HG03460 (cell line): ENCODE data around the gene SETD5.
"Not testable (repeated sequence)": the region's sequence is repeated elsewhere in the genome, so short reads cannot be mapped to it uniquely, and the experiment has no call there.

Source experiments
- ATAC-seq: cut with Tn5 transposase; IDR thresholded peaks from one replicate; pipeline ENCODE4 v1.9.1; 2021; ENCODE audit not compliant: unreplicated experiment

The SETD5 gene

GRCh38 chr3:9448643-9449042, 51.2 kb downstream of the SETD5 start:
- ATAC-seq, result no peak

DNA sequence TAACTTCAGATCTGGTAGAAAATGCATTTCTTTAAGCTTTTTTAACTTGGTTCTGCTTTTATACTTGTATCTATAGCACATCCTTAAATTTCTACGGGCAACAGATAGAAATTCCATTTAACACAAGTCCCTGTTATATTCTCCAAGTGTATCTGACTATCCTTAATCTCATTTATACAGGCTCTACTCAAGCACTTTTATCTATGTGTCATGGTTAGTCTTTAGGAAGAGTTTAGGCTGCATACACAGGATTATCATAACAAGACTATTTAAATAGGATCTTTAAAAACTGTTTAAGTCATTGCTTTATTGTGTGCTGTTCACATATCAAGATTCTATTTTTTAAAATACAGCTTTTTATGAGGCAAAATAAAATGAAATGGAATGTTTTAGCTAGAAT, 52.7 kb downstream of the SETD5 start:
- ATAC-seq, result no peak

GRCh38 chr3:9450991-9451390, 53.6 kb downstream of the SETD5 start:
- no peak for ATAC-seq

DNA sequence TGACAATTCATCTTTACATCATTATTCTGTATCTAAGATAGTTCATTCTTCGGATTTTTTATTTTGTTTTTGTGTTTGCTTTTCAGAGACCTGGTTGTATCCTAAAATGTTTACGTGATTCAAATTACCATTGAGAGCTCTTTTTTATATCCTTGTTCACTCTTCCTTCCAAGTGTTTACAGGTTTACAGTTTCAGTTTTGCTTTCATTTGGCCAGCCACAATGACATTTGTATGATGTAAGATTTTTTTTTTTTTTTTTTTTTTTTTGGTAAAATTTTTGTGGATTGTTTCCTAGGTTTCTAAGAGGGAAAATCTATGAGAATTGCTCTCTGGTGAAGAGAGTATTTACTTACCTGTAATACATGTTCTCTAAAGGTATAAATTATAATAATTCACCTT, 55.0 kb downstream of the SETD5 start:
- no peak for ATAC-seq

DNA sequence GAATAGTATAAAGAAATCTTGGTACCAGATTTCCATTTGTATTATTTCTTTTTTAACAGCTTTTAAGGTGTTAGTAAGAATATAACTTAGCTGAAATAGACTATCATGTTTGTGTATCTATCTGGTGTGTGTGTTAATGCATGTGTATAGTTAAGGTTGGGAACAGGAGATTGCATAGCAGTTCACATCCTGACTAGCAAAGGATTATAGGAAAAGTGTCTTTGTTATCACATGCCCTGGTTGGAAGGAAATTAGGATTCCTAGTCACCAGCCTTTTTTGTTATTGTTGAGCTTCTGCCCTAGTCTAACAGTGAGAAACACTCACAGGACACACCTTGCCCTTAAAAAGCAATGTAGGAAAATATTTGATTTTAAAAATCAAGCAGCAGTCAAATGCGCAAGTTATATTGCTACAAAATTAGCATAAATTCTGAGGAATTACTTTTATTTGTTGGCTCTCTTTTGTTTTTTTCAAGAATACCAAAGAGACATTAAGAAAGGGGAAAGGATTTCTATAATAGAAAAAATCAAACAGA, 58.2 kb downstream of the SETD5 start:
- ATAC-seq, result no peak

DNA sequence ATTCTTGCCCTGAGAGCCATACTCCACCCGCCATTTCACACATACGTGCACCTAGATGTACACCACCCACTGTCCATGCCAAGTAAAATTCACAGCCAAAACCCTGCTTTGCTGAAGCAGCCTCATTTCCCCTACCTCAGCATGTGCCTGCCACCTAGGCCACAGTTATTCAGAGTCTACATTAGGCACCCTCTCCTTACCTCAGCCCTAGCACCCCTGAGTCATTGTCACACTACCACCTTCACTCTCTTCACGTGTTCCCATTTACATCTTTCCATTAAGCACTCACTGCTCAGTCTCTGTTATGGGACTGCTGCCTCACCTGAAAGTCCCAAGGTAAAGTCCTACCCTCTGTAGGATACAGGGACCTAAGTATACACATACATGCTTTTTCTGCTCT, 70.0 kb downstream of the SETD5 start:
- ATAC-seq, result no peak

DNA sequence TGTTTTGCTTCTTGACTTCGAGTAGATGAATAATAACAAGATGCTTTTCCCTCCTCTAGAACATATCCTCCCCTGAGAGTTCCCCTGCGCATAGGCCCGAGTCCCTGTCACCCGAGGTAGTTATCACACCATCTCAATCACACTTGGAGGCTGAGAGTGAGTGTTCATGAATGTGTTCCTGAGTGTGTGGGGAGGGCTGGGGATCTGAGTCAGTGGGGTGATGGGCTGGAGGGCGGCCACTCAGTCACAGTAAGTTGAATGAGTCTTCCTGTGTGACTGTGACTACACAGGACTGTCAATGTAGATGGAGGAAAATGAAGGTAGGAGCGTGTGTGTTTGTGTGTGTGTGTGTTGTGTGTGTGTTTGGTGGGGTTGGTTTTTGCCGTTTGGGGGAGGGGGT, 71.0 kb downstream of the SETD5 start:
- ATAC-seq, result no peak

DNA sequence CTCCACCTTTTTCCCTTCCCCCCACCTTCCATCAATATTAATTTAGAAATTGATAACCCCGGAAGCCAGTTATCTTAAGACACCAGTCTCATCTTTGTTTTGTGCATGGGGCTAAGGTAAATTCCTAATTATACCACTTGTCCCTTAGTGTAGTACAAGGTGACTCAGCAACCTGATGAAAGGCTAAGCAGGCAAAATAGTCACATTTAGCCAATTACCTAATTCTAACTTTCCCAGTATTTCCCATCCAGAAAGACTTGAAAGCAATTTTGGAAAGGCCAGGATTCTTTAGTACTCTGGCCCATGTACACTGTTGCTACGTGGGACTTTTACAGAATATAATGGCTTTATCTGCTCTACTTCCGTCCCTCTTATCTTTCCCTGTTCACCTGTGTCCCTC, 72.6 kb downstream of the SETD5 start:
- no peak for ATAC-seq

DNA sequence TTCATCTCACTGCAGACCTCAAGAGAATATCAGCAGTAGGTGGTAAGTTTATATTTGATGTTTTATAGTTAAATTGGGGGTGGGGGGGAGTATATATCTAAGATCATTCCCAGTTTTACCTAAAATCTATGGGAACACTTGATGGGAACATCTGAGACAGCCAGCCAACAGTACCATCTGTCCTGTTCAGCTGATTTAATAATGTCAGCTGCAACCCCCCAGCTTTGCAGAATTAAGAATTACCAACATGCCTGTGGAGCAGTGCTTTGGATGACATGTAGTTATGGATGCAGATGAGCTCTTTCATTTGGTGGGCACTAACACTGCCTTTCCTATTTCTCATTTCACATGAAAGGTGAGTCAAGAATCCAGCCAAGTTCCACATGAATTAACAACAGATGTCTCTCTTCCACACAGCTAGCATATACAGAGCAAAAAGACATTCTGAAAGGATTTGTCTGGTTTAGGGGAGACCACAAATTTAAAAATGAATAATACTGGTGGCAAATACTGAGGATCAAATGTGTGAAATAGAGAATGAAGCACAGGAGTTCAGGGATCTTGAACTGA, 76.2 kb downstream of the SETD5 start:
- no peak for ATAC-seq

DNA sequence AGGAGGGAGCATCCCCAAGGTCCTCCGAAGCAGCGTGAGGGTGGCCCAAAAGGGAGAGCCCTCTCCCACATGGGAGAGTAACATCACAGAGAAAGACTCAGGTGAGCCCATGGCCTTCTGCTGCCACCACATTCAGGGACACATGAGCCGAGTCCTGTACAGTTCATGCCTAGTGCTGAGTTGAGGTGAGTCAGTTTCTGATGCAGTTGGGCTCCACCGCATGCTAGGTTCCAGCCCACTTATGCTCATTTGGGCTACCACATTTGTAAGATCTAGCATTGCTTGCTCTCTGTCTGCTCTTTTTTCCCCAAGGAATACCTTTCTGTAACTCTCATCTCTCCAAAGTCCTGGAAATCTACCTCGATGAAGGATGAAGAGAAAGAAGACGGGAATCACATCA, 77.1 kb downstream of the SETD5 start:
- ATAC-seq, result no peak

GRCh38 chr3:9476935-9477334, 79.5 kb downstream of the SETD5 start:
- ATAC-seq, result no peak

DNA sequence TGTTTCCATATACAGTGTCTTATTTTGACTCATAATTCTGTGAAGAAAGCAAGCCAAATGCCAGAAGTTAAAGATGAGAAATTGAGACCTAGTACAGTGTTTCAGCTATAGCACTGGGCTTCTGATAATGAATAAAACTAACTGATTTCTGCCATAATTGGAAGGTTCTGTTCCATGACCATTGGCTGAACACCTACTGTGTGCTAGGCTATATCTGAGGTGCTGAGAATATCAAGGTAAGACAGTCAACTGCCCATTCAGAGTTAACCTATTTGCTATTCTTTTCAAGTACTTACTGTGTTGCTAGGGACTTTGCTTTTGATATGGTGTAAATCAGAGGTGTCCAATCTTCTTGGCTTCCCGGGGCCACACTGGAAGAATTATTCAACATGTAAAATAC, 82.8 kb downstream of the SETD5 start:
- ATAC-seq, result no peak

GRCh38 chr3:9485248-9485647, 87.8 kb downstream of the SETD5 start:
- no peak for ATAC-seq

DNA sequence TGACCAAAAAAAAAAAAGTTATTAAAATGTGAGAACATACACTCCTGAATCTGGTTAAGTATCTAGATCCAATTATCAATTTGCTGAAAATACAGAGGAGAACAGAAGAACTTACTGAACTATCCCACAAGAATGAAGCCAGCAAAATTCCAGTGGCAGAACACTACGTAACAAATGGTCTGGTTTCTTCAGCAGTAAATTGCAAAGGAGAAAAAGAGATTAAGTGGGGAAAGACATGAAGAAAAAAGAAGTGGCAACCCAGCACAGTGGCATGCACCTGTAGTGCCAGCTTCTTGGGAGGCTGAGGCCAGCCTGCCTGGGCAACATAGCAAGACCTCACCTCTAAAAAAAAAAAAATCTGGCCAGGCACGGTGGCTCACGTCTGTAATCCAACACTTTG, 94.1 kb downstream of the SETD5 start:
- ATAC-seq, result no peak

DNA sequence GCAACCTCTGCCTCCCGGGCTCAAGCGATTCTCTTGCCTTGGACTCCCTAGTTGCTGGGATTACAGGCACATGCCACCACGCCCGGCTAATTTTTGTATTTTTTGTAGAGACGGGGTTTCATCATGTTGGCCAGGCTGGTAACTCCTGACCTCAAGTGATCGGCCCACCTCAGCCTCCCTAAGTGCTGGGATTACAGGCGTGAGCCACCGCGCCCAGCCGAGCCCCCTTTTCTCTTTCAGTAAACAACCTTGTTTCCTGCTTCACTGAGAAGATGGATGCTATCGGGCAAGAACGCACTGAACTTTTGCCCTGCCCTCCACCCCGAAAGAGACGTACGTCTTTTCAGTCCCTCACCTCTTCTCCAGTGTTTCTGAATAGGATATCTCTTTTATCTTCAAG, 96.6 kb downstream of the SETD5 start:
- not testable (repeated sequence) for ATAC-seq

GRCh38 chr3:9496893-9497292, 99.5 kb downstream of the SETD5 start:
- no peak for ATAC-seq

DNA sequence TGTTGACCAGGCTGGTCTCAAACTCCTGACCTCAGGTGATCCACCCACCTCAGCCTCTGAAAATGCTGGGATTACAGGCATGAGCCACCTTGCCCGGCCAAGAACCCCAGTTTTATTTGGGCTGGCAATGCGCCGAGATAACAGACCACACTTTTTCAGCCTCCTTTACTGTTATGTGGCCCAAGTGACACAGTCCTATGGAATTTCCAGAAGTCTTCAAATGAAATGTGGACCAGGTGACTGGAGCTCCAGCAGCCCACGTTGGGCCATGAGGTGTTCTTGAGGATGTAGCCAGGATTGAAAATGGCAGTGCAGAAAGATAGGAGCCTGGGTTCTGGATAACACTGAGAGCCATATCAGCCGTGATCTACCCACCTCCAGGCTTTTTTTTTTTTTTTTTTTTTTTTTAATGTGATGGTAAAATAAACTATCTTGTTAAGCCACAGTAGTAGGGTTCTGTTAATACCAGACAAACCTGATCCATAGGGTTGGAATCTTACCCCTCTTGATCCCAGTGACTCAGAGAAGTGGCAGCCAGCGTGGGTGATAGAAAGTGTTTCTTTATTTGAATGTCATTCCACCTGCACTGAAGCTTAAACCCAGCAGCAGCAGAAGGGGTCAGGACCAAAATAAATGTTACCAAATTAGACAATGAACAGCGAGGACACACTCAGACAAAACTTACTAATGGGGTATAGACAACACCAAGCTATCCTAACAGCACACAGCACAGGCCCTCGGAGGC, 100.6 kb downstream of the SETD5 start:
- no peak for ATAC-seq

DNA sequence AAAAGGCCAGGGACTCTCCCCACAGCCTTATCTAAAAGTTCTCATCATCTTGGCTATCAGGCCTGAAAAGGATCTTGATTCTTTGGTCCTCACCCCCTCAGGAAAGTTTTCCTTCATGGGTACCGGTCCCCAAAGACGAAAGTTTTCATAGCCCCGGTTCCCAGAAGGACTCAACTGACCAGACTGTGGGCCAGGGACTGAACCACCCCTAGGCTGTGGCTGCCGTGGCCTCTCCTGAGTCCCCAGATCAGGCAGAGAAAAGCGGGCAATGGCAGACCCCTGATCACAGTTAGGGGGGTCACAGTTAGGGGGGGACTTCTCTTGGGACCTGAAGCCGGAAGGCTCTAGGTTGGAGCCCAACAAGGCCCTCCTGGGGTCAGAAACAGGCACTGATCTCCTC, 101.4 kb downstream of the SETD5 start:
- no peak for ATAC-seq

DNA sequence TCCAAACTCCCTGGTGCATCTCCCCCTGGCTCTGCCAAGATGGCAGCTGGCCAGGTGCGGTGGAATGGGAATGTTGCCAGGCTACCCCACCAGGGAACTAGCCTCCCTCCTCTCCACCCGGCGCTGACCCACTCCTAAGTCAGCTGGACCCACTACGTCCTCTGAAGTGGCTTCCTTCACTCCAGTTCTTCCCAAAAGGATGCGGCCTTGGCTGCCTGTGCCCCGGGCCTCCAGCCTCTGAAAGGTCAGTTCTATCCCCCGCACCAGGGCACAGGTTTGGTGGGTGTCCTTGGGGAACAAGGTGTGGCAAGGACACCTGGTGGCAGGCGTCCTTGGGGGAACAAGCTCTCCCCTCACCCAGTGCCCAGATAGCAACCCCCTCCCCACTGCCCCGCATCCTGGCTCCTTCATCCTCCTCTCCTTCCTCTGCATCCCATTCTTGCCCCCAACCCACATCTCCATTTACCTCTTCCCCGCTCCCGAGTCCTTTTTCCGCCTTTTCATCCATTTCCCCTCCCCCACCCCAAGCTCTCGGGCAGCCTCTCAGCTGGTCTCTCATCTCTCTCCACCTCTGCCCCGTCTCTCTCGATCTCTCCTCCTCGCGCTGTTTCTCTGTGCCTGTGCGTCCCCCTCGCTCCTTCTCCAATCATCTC, 102.2 kb downstream of the SETD5 start:
- ATAC-seq, result no peak

GRCh38 chr3:9500108-9501050, 103.0 kb downstream of the SETD5 start:
- ATAC-seq, result peak; percentile 52

- no peak for ATAC-seq
Measured at GRCh38 chr3:9501226-9501625, 103.8 kb downstream of the SETD5 start.
